ENCODE measurements around the gene BCL11A.

DNA sequence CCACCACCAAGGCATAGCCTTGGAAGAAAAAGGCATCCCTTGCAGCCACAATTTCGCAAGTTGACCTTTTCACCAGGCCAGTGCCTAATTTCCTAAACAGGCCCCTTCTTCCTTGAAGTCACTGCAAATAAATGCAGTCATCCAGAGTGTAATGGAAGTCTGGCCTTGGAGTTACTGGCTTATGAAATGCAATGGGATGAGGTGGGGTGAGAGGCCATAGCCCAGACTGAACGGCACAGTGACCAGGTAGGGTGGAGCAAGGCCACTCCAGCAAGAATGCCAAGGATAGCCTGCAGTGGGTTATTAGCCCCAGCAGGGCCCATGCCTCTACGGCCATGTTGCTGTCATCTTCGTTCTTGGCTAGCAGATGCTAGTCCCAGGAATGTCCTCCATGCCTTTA, 68.4 kb downstream of the BCL11A start:
- no peak for TF ChIP-seq ZSCAN29 (CRISPR knock-in tag; conservative IDR thresholded peaks at IDR 0.05)
- no peak for TF ChIP-seq BORCS8-MEF2B (CRISPR knock-in tag; IDR thresholded peaks at IDR 0.05)

Measured in HepG2 (cell line).